GM12891 (cell line): Measurements from ENCODE around the gene SCAPER.

Experiments used
- PAX5 ChIP-seq: IDR thresholded peaks from 2 replicates; pipeline ENCODE4 v1.6.1; 2011; ENCODE audit warnings: low read length, moderate library complexity, mild to moderate bottlenecking; ENCODE audit not compliant: insufficient read depth, severe bottlenecking
- POLR2A ChIP-seq: IDR thresholded peaks from 2 replicates; pipeline ENCODE4 v1.6.1; 2011; ENCODE audit warnings: low read depth, low read length, control low read depth
- POLR2AphosphoS5 ChIP-seq: IDR thresholded peaks from 2 replicates; pipeline ENCODE4 v1.6.1; 2011; ENCODE audit warnings: low read depth, low read length, control low read depth
- POU2F2 ChIP-seq: IDR thresholded peaks from 2 replicates; pipeline ENCODE4 v1.6.1; 2011; ENCODE audit warnings: low read depth, mild to moderate bottlenecking, control low read depth, low read length, moderate library complexity
- SPI1 ChIP-seq: IDR thresholded peaks from 2 replicates; pipeline ENCODE4 v1.6.1; 2011; ENCODE audit warnings: low read depth, low read length, control low read depth
- TAF1 ChIP-seq: IDR thresholded peaks from 2 replicates; pipeline ENCODE4 v1.6.1; 2011; ENCODE audit warnings: low read depth, low read length, control low read depth

GRCh38 chr15:76555247-76555646 lies 349.9 kb downstream of the SCAPER start:
- no peak for TF ChIP-seq POLR2A
- TF ChIP-seq PAX5: no peak
- TF ChIP-seq POLR2AphosphoS5: no peak
- no peak for TF ChIP-seq TAF1
- no peak for TF ChIP-seq SPI1
- TF ChIP-seq POU2F2: no peak
